DND-41 (cell line): ENCODE results near the gene STMND1.

ENCODE experiments used
- EZH2 ChIP-seq: IDR thresholded peaks from 3 replicates; pipeline ENCODE4 v1.6.1; 2012; ENCODE audit warnings: borderline replicate concordance, low read depth, mild to moderate bottlenecking, moderate library complexity, low read length, inconsistent platforms; ENCODE audit not compliant: severe bottlenecking
- TF ChIP-seq, protein P1 (sequence below): IDR thresholded peaks from 2 replicates; pipeline ENCODE4 v1.5.1; 2012; ENCODE audit warnings: borderline replicate concordance, low read length, moderate library complexity, mild to moderate bottlenecking; ENCODE audit not compliant: poor library complexity, severe bottlenecking; ENCODE audit errors: extremely low read depth

- TF ChIP-seq, protein P1, sequence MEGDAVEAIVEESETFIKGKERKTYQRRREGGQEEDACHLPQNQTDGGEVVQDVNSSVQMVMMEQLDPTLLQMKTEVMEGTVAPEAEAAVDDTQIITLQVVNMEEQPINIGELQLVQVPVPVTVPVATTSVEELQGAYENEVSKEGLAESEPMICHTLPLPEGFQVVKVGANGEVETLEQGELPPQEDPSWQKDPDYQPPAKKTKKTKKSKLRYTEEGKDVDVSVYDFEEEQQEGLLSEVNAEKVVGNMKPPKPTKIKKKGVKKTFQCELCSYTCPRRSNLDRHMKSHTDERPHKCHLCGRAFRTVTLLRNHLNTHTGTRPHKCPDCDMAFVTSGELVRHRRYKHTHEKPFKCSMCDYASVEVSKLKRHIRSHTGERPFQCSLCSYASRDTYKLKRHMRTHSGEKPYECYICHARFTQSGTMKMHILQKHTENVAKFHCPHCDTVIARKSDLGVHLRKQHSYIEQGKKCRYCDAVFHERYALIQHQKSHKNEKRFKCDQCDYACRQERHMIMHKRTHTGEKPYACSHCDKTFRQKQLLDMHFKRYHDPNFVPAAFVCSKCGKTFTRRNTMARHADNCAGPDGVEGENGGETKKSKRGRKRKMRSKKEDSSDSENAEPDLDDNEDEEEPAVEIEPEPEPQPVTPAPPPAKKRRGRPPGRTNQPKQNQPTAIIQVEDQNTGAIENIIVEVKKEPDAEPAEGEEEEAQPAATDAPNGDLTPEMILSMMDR = no peak
- TF ChIP-seq EZH2 = no peak
Observed at GRCh38 chr6:17178754-17179529, 77.1 kb downstream of the STMND1 start.
